Liver (tissue), 9 donors: ENCODE results near the gene PRXL2A. TPM values are rescaled to one million over a fixed set of nuclear protein-coding genes. Genes with fewer than 3 reads are reported as not detected.
A peak's percentile ranks its signal among the peaks of the same experiment; 100 is the strongest.
"Not testable (repeated sequence)": the region's sequence is repeated elsewhere in the genome, so short reads cannot be mapped to it uniquely, and the experiment has no call there.

ENCODE experiments used
- DNase-seq: peaks from one replicate; pipeline ENCODE4 v3.0.0-alpha.2; 2017; ENCODE audit warnings: low spot score
- H3K27ac ChIP-seq, 2 donors: one replicate each; pipeline ENCODE4 v1.7.0; 2013; ENCODE audit warnings: inconsistent platforms in 2 of 2, low read length in 2 of 2, control low read depth in 1 of 2, low read depth in 1 of 2, mild to moderate bottlenecking in 1 of 2
- H3K27me3 ChIP-seq, 4 donors: one replicate each; pipeline versions ENCODE4 v1.6.1 to v1.7.0; 2013; ENCODE audit warnings: low read length in 3 of 4, inconsistent platforms in 1 of 4, mild to moderate bottlenecking in 1 of 4, moderate library complexity in 1 of 4; ENCODE audit not compliant: control insufficient read depth in 4 of 4, insufficient read depth in 4 of 4
- H3K36me3 ChIP-seq, 4 donors: one replicate each; pipeline versions ENCODE4 v1.6.1 to v1.7.0; 2013; ENCODE audit warnings: low read length in 3 of 4, mild to moderate bottlenecking in 3 of 4, low read depth in 1 of 4, moderate library complexity in 1 of 4; ENCODE audit not compliant: control insufficient read depth in 4 of 4, insufficient read depth in 3 of 4
- H3K4me1 ChIP-seq, 4 donors: one replicate each; pipeline versions ENCODE4 v1.6.1 to v1.7.0; 2013; ENCODE audit warnings: low read length in 3 of 4, mild to moderate bottlenecking in 3 of 4, moderate library complexity in 1 of 4; ENCODE audit not compliant: control insufficient read depth in 4 of 4, insufficient read depth in 4 of 4
- H3K4me3 ChIP-seq, 3 donors: one replicate each; pipeline versions ENCODE4 v1.6.1 to v1.7.0; 2013; ENCODE audit warnings: low read length in 3 of 3, control low read depth in 1 of 3, low read depth in 1 of 3, mild to moderate bottlenecking in 1 of 3
- H3K9ac ChIP-seq, 2 donors: one replicate each; pipeline ENCODE4 v1.7.0; 2013; ENCODE audit warnings: low read length in 2 of 2, mild to moderate bottlenecking in 2 of 2, moderate library complexity in 2 of 2, control low read depth in 1 of 2, low read depth in 1 of 2
- H3K9me3 ChIP-seq, 4 donors: one replicate each; pipeline versions ENCODE4 v1.6.1 to v1.7.0; 2013; ENCODE audit warnings: low read length in 3 of 4; ENCODE audit not compliant: control insufficient read depth in 4 of 4
- EGR1 ChIP-seq, 2 donors: IDR thresholded peaks; 2 replicates each; pipeline ENCODE4 v1.6.1; 2016 to 2018; ENCODE audit warnings: antibody characterized with exemption in 2 of 2, low read depth in 2 of 2
- FOXA1 ChIP-seq: IDR thresholded peaks from 2 replicates; pipeline ENCODE4 v1.6.1; 2016; ENCODE audit warnings: antibody characterized with exemption
- FOXA2 ChIP-seq: IDR thresholded peaks from 2 replicates; pipeline ENCODE4 v1.6.1; 2016; ENCODE audit warnings: antibody characterized with exemption
- GABPA ChIP-seq, 2 donors: IDR thresholded peaks in 1 of 2; conservative IDR thresholded peaks in 1 of 2; 2 replicates each; pipeline ENCODE4 v1.6.1; 2016; ENCODE audit warnings: antibody characterized with exemption in 2 of 2, mild to moderate bottlenecking in 1 of 2, moderate library complexity in 1 of 2
- HNF4G ChIP-seq: IDR thresholded peaks from 2 replicates; pipeline ENCODE4 v1.6.1; 2016; ENCODE audit warnings: antibody characterized with exemption
- JUND ChIP-seq, 2 donors: IDR thresholded peaks; 2 replicates each; pipeline ENCODE4 v1.6.1; 2016; ENCODE audit warnings: antibody characterized with exemption in 2 of 2
- NR2F2 ChIP-seq: IDR thresholded peaks from 2 replicates; pipeline ENCODE4 v1.6.1; 2016; ENCODE audit warnings: antibody characterized with exemption
- RAD21 ChIP-seq, 2 donors: IDR thresholded peaks; 2 replicates each; pipeline ENCODE4 v1.6.1; 2016; ENCODE audit warnings: antibody characterized with exemption in 2 of 2, mild to moderate bottlenecking in 2 of 2
- REST ChIP-seq: IDR thresholded peaks from 2 replicates; pipeline ENCODE4 v1.6.1; 2016; ENCODE audit warnings: antibody characterized with exemption, mild to moderate bottlenecking
- RXRA ChIP-seq, 2 donors: IDR thresholded peaks; 2 replicates each; pipeline ENCODE4 v1.6.1; 2017 to 2018; ENCODE audit warnings: antibody characterized with exemption in 2 of 2, mild to moderate bottlenecking in 1 of 2
- SP1 ChIP-seq: IDR thresholded peaks from 2 replicates; pipeline ENCODE4 v1.6.1; 2018; ENCODE audit warnings: antibody characterized with exemption, mild to moderate bottlenecking
- TAF1 ChIP-seq: conservative IDR thresholded peaks from 2 replicates; pipeline ENCODE4 v1.6.1; 2016; ENCODE audit warnings: antibody characterized with exemption, mild to moderate bottlenecking
- WGBS: extraction: QIAGEN DNeasy Blood & Tissue Kit; methylation state at CpG from one replicate; pipeline ENCODE4 v1.1.7; 2013; 5-methylcytosine and 5-hydroxymethylcytosine counted together
- polyA plus RNA-seq, 2 donors: library from polyadenylated mRNA; stranded (reverse) in 1 of 2; unstranded in 1 of 2; fragments of 200-250 nt in 1 of 2; fragments of >200 nt in 1 of 2; fragmentation: Nextera tagmentation in 1 of 2; extraction: Ambion mirVana in 1 of 2; gene quantifications; one replicate each; pipeline versions ENCODE4 v1.2.1 to v1.2.3, GENCODE V29; 2013 to 2015
- total RNA-seq, 2 donors: library from RNA; depleted of rRNA; stranded (reverse); fragments of >200 nt; gene quantifications; one replicate each; pipeline ENCODE4 v1.2.3, GENCODE V29; 2014
- TF ChIP-seq, protein P1 (sequence below): IDR thresholded peaks from 2 replicates; pipeline ENCODE4 v1.6.1; 2016; ENCODE audit warnings: antibody characterized with exemption
- TF ChIP-seq, protein P2 (sequence below): IDR thresholded peaks from 2 replicates; pipeline ENCODE4 v1.6.1; 2016; ENCODE audit warnings: antibody characterized with exemption
- TF ChIP-seq, protein P3 (sequence below): fragments of 150-350 bp; IDR thresholded peaks from 2 replicates; pipeline ENCODE4 v1.5.1; 2017; ENCODE audit warnings: improper control_type of control experiment, low read depth, low read length; ENCODE audit not compliant: missing input control
- donor health status: healthy.
- donor health status: healthy.
- donor health status: healthy.
- donor health status: healthy.
- donor health status: healthy.

PRXL2A gene
- total and polyA plus RNA-seq, 4 donors = 48.5 to 87.4 (median 54.1) TPM

DNA sequence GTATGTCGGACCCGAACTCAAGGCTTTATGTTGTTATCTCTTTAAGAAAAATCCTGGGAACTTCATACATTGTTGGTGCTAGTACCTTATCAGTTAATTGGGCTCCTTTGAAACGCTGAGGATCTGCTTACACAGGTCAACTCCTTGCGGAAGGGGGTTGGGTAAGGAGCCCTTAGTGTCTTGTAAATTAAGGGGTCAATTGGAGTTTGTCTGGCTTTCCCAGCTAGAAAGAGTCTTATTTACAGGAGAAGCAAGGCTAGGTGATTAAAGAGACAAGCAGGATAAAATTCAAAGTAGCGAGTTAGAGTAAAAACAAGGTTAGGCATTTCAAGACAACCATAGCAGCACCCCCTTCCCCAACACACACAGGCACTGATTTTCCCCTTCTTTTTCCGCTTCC lies 8.9 kb downstream of the PRXL2A start:
- H3K27me3 ChIP-seq, DNase-seq, H3K9me3 ChIP-seq, H3K9ac ChIP-seq, H3K27ac ChIP-seq, H3K4me3 ChIP-seq, H3K36me3 ChIP-seq: not testable (repeated sequence)
- WGBS = 81% methylated on average over 6 of the region's 6 CpGs
- H3K4me1 ChIP-seq = peaks cover 9 to 51% (median 32%) of the 10 kb centered on the region in 4 donors

DNA sequence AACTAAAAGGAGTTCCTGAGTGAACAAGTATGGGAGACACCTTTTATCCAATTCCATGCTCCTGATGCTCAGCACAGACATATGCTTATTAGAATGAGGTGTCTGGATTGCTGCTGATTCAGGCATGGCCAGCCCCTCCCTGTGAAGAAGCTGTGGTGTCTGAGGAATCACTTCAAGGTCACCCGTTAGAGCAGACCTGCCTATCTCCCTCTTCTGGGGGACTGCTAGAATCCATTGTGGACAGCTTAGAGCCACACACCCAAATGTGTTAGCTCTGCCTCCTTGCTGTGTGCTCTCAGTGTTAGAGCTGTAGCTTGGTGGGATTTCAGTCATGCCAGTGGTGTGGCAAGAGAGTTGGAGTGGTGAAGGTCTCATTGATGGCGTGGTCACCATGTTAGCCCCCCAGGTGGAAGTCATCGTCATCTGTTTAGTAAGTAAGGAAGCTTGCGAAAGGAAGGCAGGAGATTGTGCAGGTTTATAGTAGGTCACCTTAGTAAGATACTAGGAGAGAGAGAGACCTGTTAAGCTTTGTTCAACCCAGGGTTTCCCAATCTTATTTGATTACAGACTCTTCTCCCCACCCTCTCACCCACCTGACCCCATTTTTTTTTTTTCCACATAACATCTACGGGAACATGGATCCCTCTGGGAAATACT lies 12.8 kb downstream of the PRXL2A start:
- Histone ChIP-seq H3K36me3 (peaks cover 0 to 25% (median 16%) of the 10 kb centered on the region in 4 donors), H3K9ac (no peak overlapping the region), H3K27me3 (no peaks in the 10 kb centered on the region), H3K4me3 (no peak overlapping the region), H3K9me3 (no peaks in the 10 kb centered on the region), H3K4me1 (peaks cover 0 to 20% (median 6%) of the 10 kb centered on the region in 4 donors), H3K27ac (peak overlapping the region; percentile 21 to 71)
- TF ChIP-seq FOXA2 = no peak
- no peak for TF ChIP-seq TAF1
- no peak for TF ChIP-seq GABPA (IDR thresholded peaks at IDR 0.05 in 1 of 2, conservative IDR thresholded peaks at IDR 0.05 in 1 of 2)
- TF ChIP-seq JUND (IDR thresholded peaks at IDR 0.05) = no peak
- TF ChIP-seq, protein P1, sequence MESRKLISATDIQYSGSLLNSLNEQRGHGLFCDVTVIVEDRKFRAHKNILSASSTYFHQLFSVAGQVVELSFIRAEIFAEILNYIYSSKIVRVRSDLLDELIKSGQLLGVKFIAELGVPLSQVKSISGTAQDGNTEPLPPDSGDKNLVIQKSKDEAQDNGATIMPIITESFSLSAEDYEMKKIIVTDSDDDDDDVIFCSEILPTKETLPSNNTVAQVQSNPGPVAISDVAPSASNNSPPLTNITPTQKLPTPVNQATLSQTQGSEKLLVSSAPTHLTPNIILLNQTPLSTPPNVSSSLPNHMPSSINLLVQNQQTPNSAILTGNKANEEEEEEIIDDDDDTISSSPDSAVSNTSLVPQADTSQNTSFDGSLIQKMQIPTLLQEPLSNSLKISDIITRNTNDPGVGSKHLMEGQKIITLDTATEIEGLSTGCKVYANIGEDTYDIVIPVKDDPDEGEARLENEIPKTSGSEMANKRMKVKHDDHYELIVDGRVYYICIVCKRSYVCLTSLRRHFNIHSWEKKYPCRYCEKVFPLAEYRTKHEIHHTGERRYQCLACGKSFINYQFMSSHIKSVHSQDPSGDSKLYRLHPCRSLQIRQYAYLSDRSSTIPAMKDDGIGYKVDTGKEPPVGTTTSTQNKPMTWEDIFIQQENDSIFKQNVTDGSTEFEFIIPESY = no peak
- TF ChIP-seq FOXA1 = no peak
- no peak for TF ChIP-seq EGR1 (IDR thresholded peaks at IDR 0.05; ENCODE audit: low read depth in 2 of 2)
- DNase-seq = no peak
- 80% methylated on average over 5 of the region's 5 CpGs for WGBS

DNA sequence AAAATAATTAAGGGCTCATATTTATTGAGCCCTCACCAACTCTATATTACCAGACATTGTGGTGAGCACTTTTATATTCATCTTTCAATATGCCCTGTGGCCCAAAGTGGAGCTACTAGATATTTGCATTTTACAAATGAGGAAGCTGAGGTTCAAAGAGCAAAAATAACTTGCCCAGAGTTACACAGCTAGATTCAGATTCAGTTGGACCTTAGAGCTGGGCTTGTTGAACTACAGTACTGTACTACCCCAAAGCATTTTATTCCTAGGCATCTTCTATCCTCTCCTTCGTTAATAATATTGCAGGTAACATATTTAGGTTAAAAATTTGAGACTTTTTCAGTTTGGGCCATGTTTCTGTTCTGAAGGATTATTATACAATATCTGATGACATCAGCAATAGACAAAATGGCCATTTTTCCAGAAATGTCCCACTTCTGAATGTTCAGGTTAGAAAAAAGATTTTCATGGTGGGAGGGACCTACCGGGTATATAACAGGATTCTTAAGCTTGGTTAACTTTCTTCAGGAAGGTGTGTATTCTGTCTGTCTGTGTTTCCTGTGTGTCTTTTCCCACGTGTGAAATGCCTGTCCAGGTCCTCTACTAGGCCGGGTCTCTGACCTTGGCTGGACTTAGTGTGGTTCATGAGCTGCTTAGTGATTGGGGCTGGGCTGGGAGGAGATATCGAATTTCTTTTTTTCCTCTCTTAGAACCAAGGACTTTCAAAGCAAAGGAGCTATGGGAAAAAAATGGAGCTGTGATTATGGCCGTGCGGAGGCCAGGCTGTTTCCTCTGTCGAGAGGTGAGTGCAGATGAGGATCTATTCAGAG lies 13.6 kb downstream of the PRXL2A start:
- 61% methylated on average over 8 of the region's 8 CpGs for WGBS
- Histone ChIP-seq H3K4me1 (peaks cover 0 to 16% (median 6%) of the 10 kb centered on the region in 4 donors), H3K27ac (peak overlapping the region; percentile 21 to 71), H3K9me3 (no peaks in the 10 kb centered on the region), H3K36me3 (peaks cover 0 to 29% (median 19%) of the 10 kb centered on the region in 4 donors), H3K4me3 (no peak overlapping the region), H3K9ac (no peak overlapping the region), H3K27me3 (no peaks in the 10 kb centered on the region)
- no peak for DNase-seq
- TF ChIP-seq GABPA (IDR thresholded peaks at IDR 0.05 in 1 of 2, conservative IDR thresholded peaks at IDR 0.05 in 1 of 2) (no peak), TAF1 (no peak), EGR1 (IDR thresholded peaks at IDR 0.05; ENCODE audit: low read depth in 2 of 2) (no peak), JUND (IDR thresholded peaks at IDR 0.05) (no peak), REST (no peak), FOXA2 (no peak), FOXA1 (no peak), SP1 (peak; percentile 30), HNF4G (peak; percentile 19), RAD21 (IDR thresholded peaks at IDR 0.05) (no peak), NR2F2 (no peak), RXRA (IDR thresholded peaks at IDR 0.05) (peak; percentile 45 to 50)
- TF ChIP-seq, protein P2, sequence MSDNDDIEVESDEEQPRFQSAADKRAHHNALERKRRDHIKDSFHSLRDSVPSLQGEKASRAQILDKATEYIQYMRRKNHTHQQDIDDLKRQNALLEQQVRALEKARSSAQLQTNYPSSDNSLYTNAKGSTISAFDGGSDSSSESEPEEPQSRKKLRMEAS = no peak
- TF ChIP-seq, protein P1 = no peak
- TF ChIP-seq, protein P3, sequence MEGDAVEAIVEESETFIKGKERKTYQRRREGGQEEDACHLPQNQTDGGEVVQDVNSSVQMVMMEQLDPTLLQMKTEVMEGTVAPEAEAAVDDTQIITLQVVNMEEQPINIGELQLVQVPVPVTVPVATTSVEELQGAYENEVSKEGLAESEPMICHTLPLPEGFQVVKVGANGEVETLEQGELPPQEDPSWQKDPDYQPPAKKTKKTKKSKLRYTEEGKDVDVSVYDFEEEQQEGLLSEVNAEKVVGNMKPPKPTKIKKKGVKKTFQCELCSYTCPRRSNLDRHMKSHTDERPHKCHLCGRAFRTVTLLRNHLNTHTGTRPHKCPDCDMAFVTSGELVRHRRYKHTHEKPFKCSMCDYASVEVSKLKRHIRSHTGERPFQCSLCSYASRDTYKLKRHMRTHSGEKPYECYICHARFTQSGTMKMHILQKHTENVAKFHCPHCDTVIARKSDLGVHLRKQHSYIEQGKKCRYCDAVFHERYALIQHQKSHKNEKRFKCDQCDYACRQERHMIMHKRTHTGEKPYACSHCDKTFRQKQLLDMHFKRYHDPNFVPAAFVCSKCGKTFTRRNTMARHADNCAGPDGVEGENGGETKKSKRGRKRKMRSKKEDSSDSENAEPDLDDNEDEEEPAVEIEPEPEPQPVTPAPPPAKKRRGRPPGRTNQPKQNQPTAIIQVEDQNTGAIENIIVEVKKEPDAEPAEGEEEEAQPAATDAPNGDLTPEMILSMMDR = no peak
